ENCODE results near the gene NR1I3.

- no peak for TF ChIP-seq CTCF (IDR thresholded peaks at IDR 0.05)
- TF ChIP-seq POLR2AphosphoS5 (IDR thresholded peaks at IDR 0.05) = no peak
- no peak for TF ChIP-seq POLR2A (IDR thresholded peaks at IDR 0.05)
- no peak for TF ChIP-seq EP300 (IDR thresholded peaks at IDR 0.05)
Observed at GRCh38 chr1:161287482-161288054, 49.6 kb upstream of the NR1I3 start.

Measured in gastroesophageal sphincter (tissue), 3 donors.